Karpas-422 (cell line): ENCODE results near the gene ZNF324B. TPM values are rescaled to one million over a fixed set of nuclear protein-coding genes. Genes with fewer than 3 reads are reported as not detected.

Experiments used
- DNase-seq: peaks from one replicate; pipeline ENCODE4 v3.0.0-alpha.2; 2015
- H2AFZ ChIP-seq: fragments of 200-600 bp; sonication (generic); 2 replicates; pipeline ENCODE4 v1.6.1; 2014; ENCODE audit warnings: antibody characterized with exemption, low read length, mixed read lengths
- H3K27ac ChIP-seq: fragments of 200-600 bp; sonication (generic); 2 replicates; pipeline ENCODE4 v1.5.1; 2014; ENCODE audit warnings: mild to moderate bottlenecking, low read length, moderate library complexity
- H3K27me3 ChIP-seq: fragments of 200-600 bp; sonication (generic); 2 replicates; pipeline ENCODE4 v1.6.1; 2014; ENCODE audit warnings: low read length, mixed read lengths
- H3K36me3 ChIP-seq: fragments of 200-600 bp; sonication (generic); 2 replicates; pipeline ENCODE4 v1.6.1; 2014; ENCODE audit warnings: low read length, mixed read lengths; ENCODE audit not compliant: insufficient read depth
- H3K4me1 ChIP-seq: fragments of 200-600 bp; sonication (generic); 2 replicates; pipeline ENCODE4 v1.6.1; 2014; ENCODE audit warnings: mild to moderate bottlenecking, low read length, mixed read lengths
- H3K4me2 ChIP-seq: fragments of 200-600 bp; sonication (generic); 2 replicates; pipeline ENCODE4 v1.6.1; 2014; ENCODE audit warnings: low read length, low read depth, mild to moderate bottlenecking; ENCODE audit not compliant: poor library complexity, severe bottlenecking
- H3K4me3 ChIP-seq: fragments of 200-600 bp; sonication (generic); 2 replicates; pipeline ENCODE4 v1.5.1; 2014; ENCODE audit warnings: mild to moderate bottlenecking, antibody characterized with exemption, low read length, mixed read lengths
- H3K79me2 ChIP-seq: fragments of 200-600 bp; sonication (generic); 2 replicates; pipeline ENCODE4 v1.6.1; 2014; ENCODE audit warnings: mild to moderate bottlenecking, low read length, mixed read lengths
- H3K9ac ChIP-seq: fragments of 200-600 bp; sonication (generic); 2 replicates; pipeline ENCODE4 v1.6.0; 2014; ENCODE audit warnings: low read length
- H3K9me2 ChIP-seq: fragments of 200-600 bp; sonication (generic), shearing (Covaris generic); replicated peaks from 2 replicates; pipeline ENCODE4 v1.6.0; 2014; ENCODE audit warnings: mild to moderate bottlenecking, low read length, moderate library complexity; ENCODE audit not compliant: insufficient read depth
- H3K9me3 ChIP-seq: fragments of 300-700, 200-600 bp; sonication (generic); 2 replicates; pipeline ENCODE4 v1.6.1; 2014; ENCODE audit warnings: low read length, mixed read lengths
- H4K20me1 ChIP-seq: fragments of 200-600 bp; sonication (generic); 2 replicates; pipeline ENCODE4 v1.6.1; 2014; ENCODE audit warnings: mild to moderate bottlenecking, antibody characterized with exemption, low read length, low read depth; ENCODE audit not compliant: insufficient read depth
- total RNA-seq: library from RNA; depleted of rRNA; stranded (reverse); fragments of >200 nt; shearing (Covaris generic); gene quantifications from 2 replicates; pipeline ENCODE4 v1.2.3, GENCODE V29; 2014; ENCODE audit warnings: low replicate concordance

ZNF324B gene
- total RNA-seq, 1 experiment from 2014 or later = 22.5 TPM

GRCh38 chr19:58474291-58474996 is 23.0 kb downstream of the ZNF324B start:
- H4K20me1 ChIP-seq = no peaks in the 10 kb centered on the region
- H3K27ac ChIP-seq = no peak overlapping the region
- peak overlapping the region; percentile 78; the same call in 1 of the 2 replicates for H3K4me3 ChIP-seq
- no peaks in the 10 kb centered on the region for H3K27me3 ChIP-seq
- no peaks in the 10 kb centered on the region for H3K9me2 ChIP-seq
- no peak overlapping the region for H2AFZ ChIP-seq
- no peaks in the 10 kb centered on the region for H3K9me3 ChIP-seq
- peaks cover 8% of the 10 kb centered on the region; the same call in 1 of the 2 replicates for H3K36me3 ChIP-seq
- no peak for DNase-seq
- H3K9ac ChIP-seq = peak overlapping the region; percentile 91; the same call in 1 of the 2 replicates
- peak overlapping the region; percentile 92 for H3K4me2 ChIP-seq
- H3K79me2 ChIP-seq = peaks cover 11% of the 10 kb centered on the region
- peaks cover 28% of the 10 kb centered on the region for H3K4me1 ChIP-seq

- Histone ChIP-seq H3K4me1 (peaks cover 28% of the 10 kb centered on the region), H3K9me3 (no peaks in the 10 kb centered on the region), H3K27me3 (no peaks in the 10 kb centered on the region), H3K27ac (peak overlapping the region; percentile 67), H3K9me2 (no peaks in the 10 kb centered on the region), H3K36me3 (0 out of 2 replicates have a peak, but pooled peaks cover 8% of the 10 kb centered on the region), H2AFZ (peak overlapping the region; percentile 22; the same call in 1 of the 2 replicates), H3K9ac (peak overlapping the region; percentile 91), H4K20me1 (no peaks in the 10 kb centered on the region), H3K4me2 (peak overlapping the region; percentile 92), H3K4me3 (peak overlapping the region; percentile 78), H3K79me2 (peaks cover 9% of the 10 kb centered on the region; the same call in 1 of the 2 replicates)
- no peak for DNase-seq
Observed at GRCh38 chr19:58474997-58475713, 23.7 kb downstream of the ZNF324B start.

- Histone ChIP-seq H3K4me1 (peaks cover 28% of the 10 kb centered on the region), H3K36me3 (0 out of 2 replicates have a peak, but pooled peaks cover 8% of the 10 kb centered on the region), H3K9me2 (no peaks in the 10 kb centered on the region), H3K9me3 (no peaks in the 10 kb centered on the region), H4K20me1 (no peaks in the 10 kb centered on the region), H3K4me3 (peak within 1 kb of the TSS; percentile 78), H3K79me2 (peaks cover 9% of the 10 kb centered on the region; the same call in 1 of the 2 replicates), H2AFZ (peak within 1 kb of the TSS; percentile 39; the same call in 1 of the 2 replicates), H3K9ac (peak within 1 kb of the TSS; percentile 91), H3K27me3 (no peaks in the 10 kb centered on the region), H3K27ac (peak within 1 kb of the TSS; percentile 82), H3K4me2 (peak within 1 kb of the TSS; percentile 92)
- DNase-seq = peak; percentile 100
Observed at GRCh38 chr19:58475714-58476497, 24.5 kb downstream of the ZNF324B start, which contains the start of gene ZNF446. ZNF446 (plus strand) TSS chr19:58476352; CDS start chr19:58477219, 867 bp downstream.

GRCh38 chr19:58476498-58477015 is 25.1 kb downstream of the ZNF324B start:
- Histone ChIP-seq H3K4me1 (peaks cover 28% of the 10 kb centered on the region), H3K9me3 (no peaks in the 10 kb centered on the region), H2AFZ (peak overlapping the region; percentile 39; the same call in 1 of the 2 replicates), H3K4me2 (peak overlapping the region; percentile 92), H3K4me3 (peak overlapping the region; percentile 78), H3K36me3 (0 out of 2 replicates have a peak, but pooled peaks cover 8% of the 10 kb centered on the region), H3K9me2 (no peaks in the 10 kb centered on the region), H3K9ac (peak overlapping the region; percentile 91), H3K79me2 (peaks cover 9% of the 10 kb centered on the region; the same call in 1 of the 2 replicates), H3K27ac (peak overlapping the region; percentile 82), H4K20me1 (no peaks in the 10 kb centered on the region), H3K27me3 (no peaks in the 10 kb centered on the region)
- peak; percentile 57 for DNase-seq

- H3K4me1 ChIP-seq = peaks cover 28% of the 10 kb centered on the region
- no peak for DNase-seq
- no peaks in the 10 kb centered on the region for H4K20me1 ChIP-seq
- H3K27me3 ChIP-seq = no peaks in the 10 kb centered on the region
- no peak overlapping the region for H3K27ac ChIP-seq
- no peaks in the 10 kb centered on the region for H3K9me3 ChIP-seq
- H3K9ac ChIP-seq = peak overlapping the region; percentile 91
- no peaks in the 10 kb centered on the region for H3K9me2 ChIP-seq
- H3K4me2 ChIP-seq = peak overlapping the region; percentile 92
- H2AFZ ChIP-seq = no peak overlapping the region
- peaks cover 9% of the 10 kb centered on the region; the same call in 1 of the 2 replicates for H3K79me2 ChIP-seq
- 0 out of 2 replicates have a peak, but pooled peaks cover 8% of the 10 kb centered on the region for H3K36me3 ChIP-seq
- H3K4me3 ChIP-seq = peak overlapping the region; percentile 78
Observed at GRCh38 chr19:58477130-58477529, 25.7 kb downstream of the ZNF324B start.

- Histone ChIP-seq H3K4me2 (no peak overlapping the region), H2AFZ (no peak overlapping the region), H3K4me3 (no peak overlapping the region), H3K36me3 (0 out of 2 replicates have a peak, but pooled peaks cover 3% of the 10 kb centered on the region), H3K9me3 (no peaks in the 10 kb centered on the region), H3K9me2 (no peaks in the 10 kb centered on the region), H3K4me1 (peaks cover 28% of the 10 kb centered on the region), H3K27ac (no peak overlapping the region), H4K20me1 (no peaks in the 10 kb centered on the region), H3K79me2 (peaks cover 9% of the 10 kb centered on the region; the same call in 1 of the 2 replicates), H3K9ac (peak overlapping the region; percentile 91; the same call in 1 of the 2 replicates), H3K27me3 (no peaks in the 10 kb centered on the region)
- DNase-seq = no peak
Observed at GRCh38 chr19:58477871-58478270, 26.4 kb downstream of the ZNF324B start.

GRCh38 chr19:58479303-58479702 is 27.9 kb downstream of the ZNF324B start:
- H3K4me2 ChIP-seq = no peak overlapping the region
- no peak overlapping the region for H3K9ac ChIP-seq

More at GRCh38 chr19:58479303-58479702, 27.9 kb downstream of the ZNF324B start:
- H3K27me3 ChIP-seq = no peaks in the 10 kb centered on the region
- H3K36me3 ChIP-seq = no peaks in the 10 kb centered on the region
- peaks cover 27% of the 10 kb centered on the region for H3K4me1 ChIP-seq
- no peak overlapping the region for H3K27ac ChIP-seq
- no peak for DNase-seq
- no peak overlapping the region for H2AFZ ChIP-seq
- no peaks in the 10 kb centered on the region for H3K9me3 ChIP-seq
- no peaks in the 10 kb centered on the region for H4K20me1 ChIP-seq
- peaks cover 9% of the 10 kb centered on the region; the same call in 1 of the 2 replicates for H3K79me2 ChIP-seq
- no peak overlapping the region for H3K4me3 ChIP-seq
- H3K9me2 ChIP-seq = no peaks in the 10 kb centered on the region
